HG02885 (cell line): ENCODE data around the gene ANKMY2.
"Not testable (repeated sequence)": the region's sequence is repeated elsewhere in the genome, so short reads cannot be mapped to it uniquely, and the experiment has no call there.

Experiments
- ATAC-seq: cut with Tn5 transposase; IDR thresholded peaks from one replicate; pipeline ENCODE4 v1.9.1; 2021; ENCODE audit warnings: mild to moderate bottlenecking; ENCODE audit not compliant: unreplicated experiment, poor library complexity

The ANKMY2 gene

DNA sequence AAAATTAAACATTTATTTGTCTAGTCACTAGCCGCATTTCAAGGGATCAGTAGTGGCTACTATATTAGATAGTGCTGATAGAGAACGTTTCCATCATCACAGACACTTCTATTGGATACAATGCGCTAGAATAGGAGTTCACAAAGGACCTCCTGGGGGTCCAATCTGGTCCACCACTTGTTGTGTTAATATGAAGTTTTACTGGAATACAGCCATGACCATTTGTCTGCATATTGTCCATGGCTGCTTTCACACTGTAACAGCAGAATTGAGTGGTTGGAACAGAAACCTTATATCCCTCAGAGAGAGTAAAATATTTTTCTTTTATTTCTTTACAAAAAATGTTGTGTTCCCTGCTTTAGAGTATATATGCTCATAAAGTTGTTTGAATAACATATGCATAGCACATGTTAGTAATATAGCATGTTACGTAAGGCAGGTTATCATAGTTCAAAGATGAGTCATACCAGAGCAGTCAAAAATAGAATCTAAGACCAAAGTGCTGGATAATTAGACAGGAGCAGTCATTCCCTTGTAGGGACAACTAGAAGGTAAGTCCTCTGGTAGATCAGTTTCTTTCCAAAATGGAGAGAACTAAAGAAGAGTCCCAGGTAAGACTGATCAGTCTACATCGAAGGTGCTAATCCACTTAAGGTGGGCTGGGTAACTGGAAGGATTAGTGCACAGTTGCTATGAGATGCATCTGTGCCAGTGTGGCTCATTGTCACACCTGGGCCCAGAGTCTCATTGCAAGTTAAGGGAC is 15.3 kb upstream of the ANKMY2 start:
- ATAC-seq = no peak

- not testable (repeated sequence) for ATAC-seq
These were observed 14.4 kb upstream of the ANKMY2 start for GRCh38 chr7:16659854-16660497.

DNA sequence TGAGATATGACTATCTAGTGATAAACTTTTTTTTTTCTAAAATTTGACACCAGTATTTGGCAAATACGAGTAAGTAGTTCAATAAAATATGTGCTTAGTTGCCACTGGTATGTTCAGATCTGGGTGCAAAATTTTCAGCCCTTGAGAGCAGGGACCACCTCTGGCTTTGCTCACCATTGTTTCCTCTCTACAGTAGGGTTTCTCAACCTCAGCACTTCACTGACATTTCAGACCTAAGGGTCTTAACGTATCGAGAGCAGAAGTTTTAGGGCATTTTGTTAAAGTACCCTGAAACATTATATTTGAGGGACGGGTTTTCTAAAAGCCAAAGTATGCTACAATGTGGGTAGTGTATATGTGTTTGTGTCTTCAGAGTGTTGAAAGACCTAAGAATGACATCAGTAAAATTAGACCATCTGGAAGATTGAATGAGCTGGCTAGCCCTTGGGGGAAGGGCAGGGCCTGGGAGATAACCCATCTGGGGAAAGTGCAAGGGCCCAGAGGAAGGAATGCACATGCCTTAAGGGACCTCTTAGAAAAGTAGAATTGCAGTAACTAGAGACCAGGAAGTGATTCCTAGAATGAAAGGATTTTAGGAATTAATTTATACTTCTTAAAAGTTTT is 12.2 kb upstream of the ANKMY2 start:
- ATAC-seq = no peak

GRCh38 chr7:16656141-16656540 is 10.6 kb upstream of the ANKMY2 start:
- ATAC-seq = no peak

DNA sequence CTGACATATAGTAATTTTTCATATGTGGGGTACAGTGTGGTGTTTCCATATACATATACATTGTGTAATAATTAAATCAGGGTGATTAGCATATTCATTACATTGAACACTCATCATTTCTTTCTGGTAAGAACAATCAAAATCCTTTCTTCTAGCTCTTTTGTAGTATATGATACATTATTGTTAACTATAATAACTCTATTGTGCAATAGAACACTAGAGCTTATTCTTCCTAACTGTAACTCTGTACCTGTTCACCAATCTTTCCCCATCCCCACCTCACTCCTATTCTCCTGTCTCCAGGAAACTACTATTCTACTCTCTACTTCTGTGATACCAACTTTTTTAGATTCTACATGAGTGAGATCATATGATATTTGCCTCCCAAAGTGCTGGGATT is 9.8 kb upstream of the ANKMY2 start:
- ATAC-seq = no peak

- ATAC-seq = no peak
These were observed 7.3 kb upstream of the ANKMY2 start for GRCh38 chr7:16652888-16653287.

- ATAC-seq = no peak
These were observed 6.7 kb upstream of the ANKMY2 start for GRCh38 chr7:16652240-16652583.

GRCh38 chr7:16651396-16652239 is 6.1 kb upstream of the ANKMY2 start:
- ATAC-seq = no peak

DNA sequence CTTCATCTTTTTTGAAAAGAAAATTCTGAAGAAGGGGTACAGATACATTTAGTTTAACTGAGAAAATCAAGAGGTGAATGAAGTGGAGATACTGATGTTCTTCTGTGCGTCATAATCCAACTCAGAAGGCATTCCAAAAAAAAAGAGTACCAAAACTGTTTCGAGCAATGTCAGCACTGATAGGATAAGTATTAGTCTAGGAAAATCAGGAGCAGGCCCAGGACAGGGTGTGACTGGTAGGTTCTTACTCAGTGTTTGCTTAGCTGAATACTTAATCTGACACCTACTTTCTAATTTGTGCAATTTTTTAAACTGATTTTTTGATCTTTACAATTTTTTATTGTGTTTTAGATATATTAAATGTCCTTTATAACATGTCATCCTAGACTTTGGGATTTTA is 4.7 kb upstream of the ANKMY2 start:
- ATAC-seq = no peak

DNA sequence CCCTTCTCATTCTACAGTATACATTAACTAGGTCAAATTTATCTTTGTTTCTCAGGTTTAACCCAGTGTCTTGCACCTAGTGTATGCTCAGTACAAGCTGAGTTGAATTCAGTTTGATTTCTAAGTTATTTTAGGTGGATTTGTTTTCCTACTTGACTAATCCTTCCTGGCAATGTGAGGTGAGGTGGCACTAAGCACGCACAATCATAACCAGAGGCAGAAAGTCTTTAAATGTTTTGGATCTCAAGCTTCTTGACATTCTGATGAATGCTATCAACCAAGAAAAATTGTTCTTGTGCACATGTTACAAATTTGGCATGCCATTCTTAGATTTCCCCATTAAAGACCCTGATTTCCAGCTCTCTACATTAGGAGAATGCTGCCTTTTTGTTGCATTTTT is 3.6 kb upstream of the ANKMY2 start:
- ATAC-seq = no peak

- no peak for ATAC-seq
These were observed 3.0 kb upstream of the ANKMY2 start for GRCh38 chr7:16648551-16648950.

GRCh38 chr7:16647435-16647960 is 1.9 kb upstream of the ANKMY2 start:
- no peak for ATAC-seq

GRCh38 chr7:16646472-16647072 is 1.0 kb upstream of the ANKMY2 start:
- ATAC-seq = peak; percentile 1

DNA sequence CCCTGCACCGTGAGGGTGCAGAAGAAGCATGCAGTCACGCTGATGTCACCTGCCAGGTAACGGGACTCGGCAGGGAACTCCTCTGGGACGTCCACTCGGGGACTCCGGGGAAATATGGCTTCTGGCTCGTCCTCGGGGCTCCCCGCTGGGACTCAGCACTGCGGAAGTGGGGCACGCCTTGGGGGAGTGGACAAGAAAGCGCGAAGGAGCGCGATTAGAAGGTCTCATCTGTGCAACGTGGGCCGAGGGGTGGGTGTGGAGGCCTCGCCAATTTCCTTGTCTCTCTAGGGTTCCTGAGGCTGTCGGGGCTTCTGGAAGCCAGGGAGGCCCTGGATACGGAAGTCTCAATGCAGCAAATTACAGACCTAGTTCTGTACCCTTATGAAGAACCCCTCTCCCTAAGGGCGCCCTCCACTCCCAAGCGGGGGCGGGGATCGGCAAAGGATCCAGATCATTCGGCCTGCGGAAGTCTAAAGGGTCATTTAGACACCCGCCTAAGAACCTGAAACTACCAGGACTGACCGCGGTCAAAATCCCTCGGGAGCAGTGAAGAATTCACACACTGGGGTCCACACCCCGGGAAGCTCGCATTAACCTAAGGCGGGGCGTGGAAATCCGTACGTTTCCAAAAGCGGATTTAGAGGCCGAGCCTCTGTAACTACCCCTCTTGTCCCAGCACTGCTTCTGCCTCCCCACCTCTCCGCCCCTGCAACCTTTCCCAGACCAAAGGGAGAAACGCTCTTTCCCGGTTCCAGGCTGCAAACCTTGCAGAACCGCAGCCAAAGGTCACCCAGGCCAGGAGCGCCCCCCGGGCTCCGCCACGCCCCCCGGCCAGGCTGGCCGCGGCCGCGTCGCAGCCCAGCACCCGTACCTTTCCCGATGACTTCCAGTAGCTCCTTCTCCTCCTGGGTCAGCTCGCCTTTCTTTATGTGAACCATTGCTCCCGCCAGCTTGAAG is 640 bp downstream of the ANKMY2 start:
- ATAC-seq = peak; percentile 9

- no peak for ATAC-seq
These were observed 1.4 kb downstream of the ANKMY2 start for GRCh38 chr7:16644157-16644556.

DNA sequence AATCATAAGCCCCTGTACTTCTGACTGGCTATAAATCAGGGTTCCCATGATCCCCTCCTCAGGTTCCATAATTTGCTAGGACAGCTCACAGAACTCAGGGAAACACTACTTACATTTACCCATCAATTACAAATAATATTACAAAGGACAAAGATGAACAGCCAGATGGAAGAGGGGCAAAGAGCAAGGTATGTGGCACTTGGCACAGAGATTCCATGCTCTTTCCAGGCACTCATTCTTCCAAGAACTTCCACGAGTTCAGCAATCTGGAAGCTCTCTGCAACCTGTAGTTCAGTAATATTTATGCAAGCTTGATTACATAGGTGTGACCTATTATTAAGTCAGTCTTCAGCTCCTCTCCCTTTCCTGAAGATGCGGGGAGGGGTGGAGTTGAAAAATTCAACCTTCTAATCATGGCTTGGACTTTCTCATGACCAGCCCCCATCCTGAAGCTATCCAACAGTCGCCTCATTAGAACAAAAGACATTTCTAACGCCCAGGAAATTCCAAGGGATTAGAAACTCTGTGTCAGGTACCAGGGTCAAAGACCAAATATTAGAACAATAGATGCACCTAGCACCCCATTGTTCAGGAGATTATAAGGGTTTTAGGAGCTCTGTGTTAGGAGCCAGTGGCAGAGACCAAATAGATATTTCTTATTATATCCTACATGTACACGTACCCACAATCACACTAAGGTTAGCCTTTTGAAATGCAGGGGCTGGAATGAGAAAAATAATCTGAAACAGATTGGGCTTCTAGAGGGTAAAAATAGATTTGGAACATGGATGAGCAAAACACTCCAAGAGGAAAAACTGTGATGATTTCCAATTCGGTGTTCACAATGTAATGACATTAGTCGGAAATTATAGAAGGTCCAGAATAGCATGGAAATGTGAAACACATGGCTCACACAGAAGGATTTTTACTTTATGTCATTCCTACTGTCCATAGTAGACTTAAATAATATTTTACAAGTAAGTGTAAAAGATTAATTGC is 7.0 kb downstream of the ANKMY2 start:
- ATAC-seq = no peak

DNA sequence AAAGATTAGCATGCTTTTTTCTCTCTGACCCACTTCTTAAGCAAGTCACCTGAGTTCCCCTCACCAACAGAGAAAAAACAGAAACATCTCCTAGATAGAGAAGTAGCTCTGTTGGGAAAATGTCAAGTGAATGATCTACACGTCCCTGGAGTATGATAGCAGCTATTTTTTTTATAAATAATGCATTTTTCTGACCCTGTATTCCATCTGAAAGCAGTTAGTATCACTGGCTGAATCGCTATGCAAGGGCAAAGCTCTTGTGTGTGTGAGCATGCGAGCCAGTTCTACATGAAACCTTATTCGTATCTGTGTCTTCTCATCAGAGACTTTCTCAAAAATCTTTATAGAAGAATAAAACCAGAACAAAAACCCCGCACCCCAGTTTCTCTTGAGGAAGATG is 8.2 kb downstream of the ANKMY2 start:
- ATAC-seq = no peak

- no peak for ATAC-seq
These were observed 8.9 kb downstream of the ANKMY2 start for GRCh38 chr7:16636555-16637101.
